ENCODE results near the gene KIF2B. TPM values are rescaled to one million over a fixed set of nuclear protein-coding genes. Genes with fewer than 3 reads are reported as not detected.

Gene KIF2B
- total and polyA plus RNA-seq, 9 of the 15 experiments (the other 6 are each of a cell fraction or from before 2014, with no cell fraction given), result not detected

DNA sequence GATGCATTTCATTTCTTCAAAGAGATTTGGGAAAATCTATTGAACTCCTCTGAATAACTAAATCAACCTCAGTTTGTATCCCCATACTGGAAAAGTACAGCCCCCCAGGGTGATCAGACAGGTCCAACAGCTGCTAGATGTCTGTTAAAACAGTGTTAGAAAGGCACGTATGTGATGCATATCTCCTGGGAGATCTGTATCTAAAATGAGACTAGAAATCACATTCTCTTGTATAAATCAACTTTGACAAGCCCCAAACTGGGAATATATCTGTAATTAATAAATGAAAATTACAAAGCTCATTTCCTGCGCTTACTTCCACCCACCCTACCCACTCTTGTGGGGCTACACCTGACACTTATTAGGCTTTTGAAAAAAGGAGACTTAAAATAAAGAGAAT, 3.8 kb upstream of the KIF2B start:
- CTCF ChIA-PET (ENCODE audit: low intra/inter-chr PET ratio), result no interaction called here
- TF ChIP-seq HDAC3 (IDR thresholded peaks at IDR 0.05; ENCODE audit: borderline replicate concordance, partially characterized antibody) (no peak), NFXL1 (CRISPR knock-in tag; IDR thresholded peaks at IDR 0.05) (no peak), ARNT (IDR thresholded peaks at IDR 0.05) (no peak), SMARCB1 (IDR thresholded peaks at IDR 0.05; ENCODE audit: insufficient read length, low read depth) (no peak)
- TF ChIP-seq, protein P1, sequence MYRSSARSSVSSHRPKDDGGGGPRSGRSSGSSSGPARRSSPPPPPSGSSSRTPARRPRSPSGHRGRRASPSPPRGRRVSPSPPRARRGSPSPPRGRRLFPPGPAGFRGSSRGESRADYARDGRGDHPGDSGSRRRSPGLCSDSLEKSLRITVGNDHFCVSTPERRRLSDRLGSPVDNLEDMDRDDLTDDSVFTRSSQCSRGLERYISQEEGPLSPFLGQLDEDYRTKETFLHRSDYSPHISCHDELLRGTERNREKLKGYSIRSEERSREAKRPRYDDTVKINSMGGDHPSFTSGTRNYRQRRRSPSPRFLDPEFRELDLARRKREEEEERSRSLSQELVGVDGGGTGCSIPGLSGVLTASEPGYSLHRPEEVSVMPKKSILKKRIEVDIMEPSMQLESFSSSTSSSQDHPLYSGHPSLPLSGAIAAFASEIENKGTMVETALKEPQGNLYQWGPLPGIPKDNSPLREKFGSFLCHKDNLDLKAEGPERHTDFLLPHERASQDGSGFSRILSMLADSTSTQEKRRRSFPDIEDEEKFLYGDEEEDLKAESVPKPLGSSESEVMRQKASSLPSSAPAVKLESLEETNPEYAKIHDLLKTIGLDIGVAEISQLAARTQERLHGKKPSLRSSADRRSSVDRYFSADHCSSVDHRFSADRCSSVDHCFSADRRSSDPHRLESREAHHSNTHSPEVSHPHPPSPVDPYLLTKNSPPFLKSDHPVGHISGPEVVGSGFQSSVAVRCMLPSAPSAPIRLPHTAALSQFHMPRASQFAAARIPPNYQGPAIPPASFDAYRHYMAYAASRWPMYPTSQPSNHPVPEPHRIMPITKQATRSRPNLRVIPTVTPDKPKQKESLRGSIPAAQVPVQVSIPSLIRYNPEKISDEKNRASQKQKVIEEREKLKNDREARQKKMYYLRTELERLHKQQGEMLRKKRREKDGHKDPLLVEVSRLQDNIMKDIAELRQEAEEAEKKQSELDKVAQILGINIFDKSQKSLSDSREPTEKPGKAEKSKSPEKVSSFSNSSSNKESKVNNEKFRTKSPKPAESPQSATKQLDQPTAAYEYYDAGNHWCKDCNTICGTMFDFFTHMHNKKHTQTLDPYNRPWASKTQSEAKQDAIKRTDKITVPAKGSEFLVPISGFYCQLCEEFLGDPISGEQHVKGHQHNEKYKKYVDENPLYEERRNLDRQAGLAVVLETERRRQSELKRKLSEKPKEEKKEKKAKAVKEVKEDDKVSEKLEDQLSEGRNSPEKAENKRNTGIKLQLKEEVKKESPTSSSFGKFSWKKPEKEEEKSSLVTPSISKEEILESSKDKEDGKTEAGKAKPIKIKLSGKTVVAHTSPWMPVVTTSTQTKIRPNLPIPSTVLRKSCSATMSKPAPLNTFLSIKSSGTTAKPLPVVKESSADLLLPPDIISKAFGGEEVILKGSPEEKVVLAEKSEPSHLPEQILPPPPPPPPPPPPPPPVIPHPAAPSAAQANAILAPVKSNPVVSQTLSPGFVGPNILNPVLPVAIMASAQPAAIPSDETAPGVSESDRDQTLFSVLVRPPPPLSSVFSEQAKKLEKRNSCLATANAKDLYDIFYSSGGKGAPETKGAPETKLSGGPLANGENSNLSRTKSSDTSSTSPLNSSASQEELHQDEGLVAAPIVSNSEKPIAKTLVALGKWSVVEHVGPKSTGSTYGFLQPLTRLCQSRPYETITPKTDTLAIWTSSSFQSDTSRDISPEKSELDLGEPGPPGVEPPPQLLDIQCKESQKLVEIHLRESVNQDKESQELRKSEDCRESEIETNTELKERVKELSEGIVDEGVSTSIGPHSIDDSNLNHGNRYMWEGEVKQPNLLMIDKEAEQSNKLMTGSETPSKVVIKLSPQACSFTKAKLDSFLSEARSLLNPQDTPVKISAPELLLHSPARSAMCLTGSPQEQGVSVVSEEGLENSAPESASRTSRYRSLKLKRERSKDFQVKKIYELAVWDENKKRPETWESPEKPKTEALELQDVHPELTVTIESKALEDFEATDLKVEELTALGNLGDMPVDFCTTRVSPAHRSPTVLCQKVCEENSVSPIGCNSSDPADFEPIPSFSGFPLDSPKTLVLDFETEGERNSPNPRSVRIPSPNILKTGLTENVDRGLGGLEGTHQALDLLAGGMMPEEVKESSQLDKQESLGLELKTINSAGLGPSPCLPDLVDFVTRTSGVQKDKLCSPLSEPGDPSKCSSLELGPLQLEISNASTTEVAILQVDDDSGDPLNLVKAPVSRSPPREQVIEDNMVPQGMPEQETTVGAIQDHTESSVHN (IDR thresholded peaks at IDR 0.05; ENCODE audit: borderline replicate concordance in 1 of 2, low read depth in 1 of 2), result no peak
- TF ChIP-seq, protein P2, sequence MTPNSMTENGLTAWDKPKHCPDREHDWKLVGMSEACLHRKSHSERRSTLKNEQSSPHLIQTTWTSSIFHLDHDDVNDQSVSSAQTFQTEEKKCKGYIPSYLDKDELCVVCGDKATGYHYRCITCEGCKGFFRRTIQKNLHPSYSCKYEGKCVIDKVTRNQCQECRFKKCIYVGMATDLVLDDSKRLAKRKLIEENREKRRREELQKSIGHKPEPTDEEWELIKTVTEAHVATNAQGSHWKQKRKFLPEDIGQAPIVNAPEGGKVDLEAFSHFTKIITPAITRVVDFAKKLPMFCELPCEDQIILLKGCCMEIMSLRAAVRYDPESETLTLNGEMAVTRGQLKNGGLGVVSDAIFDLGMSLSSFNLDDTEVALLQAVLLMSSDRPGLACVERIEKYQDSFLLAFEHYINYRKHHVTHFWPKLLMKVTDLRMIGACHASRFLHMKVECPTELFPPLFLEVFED (CRISPR knock-in tag; conservative IDR thresholded peaks at IDR 0.05), result no peak
- H3K9me3 ChIP-seq (replicated peaks; ENCODE audit: control insufficient read depth, insufficient read depth, low read depth, low read length), result no peaks in the 10 kb centered on the region; the same call in 1 of the 2 replicates
- no peaks in the 10 kb centered on the region for H3K27me3 ChIP-seq (ENCODE audit: control insufficient read depth in 2 of 2, insufficient read depth in 2 of 2, low read length in 2 of 2)
- BruUV-seq (replicated peaks), result no TSS peak
- no peaks in the 10 kb centered on the region for H3K79me2 ChIP-seq (ENCODE audit: control insufficient read depth, insufficient read depth, low read length)
- POLR2A ChIA-PET, result no interaction called here
- no peaks in the 10 kb centered on the region for H4K20me1 ChIP-seq (replicated peaks; ENCODE audit: control insufficient read depth, insufficient read depth, low read length)
- no peak overlapping the region for H3K4me2 ChIP-seq (ENCODE audit: insufficient read depth, low read length)
- no peak overlapping the region for H3K4me3 ChIP-seq
- DNase-seq (ENCODE audit: extremely low read depth in 1 of 4, low spot score in 3 of 4) (no peak), ATAC-seq (no peak), FAIRE-seq (no peak)
- in situ Hi-C loops (cut with MboI), result no loop called here
- no peaks in the 10 kb centered on the region for H3K4me1 ChIP-seq (replicated peaks in 1 of 2; ENCODE audit: control insufficient read depth in 2 of 2, insufficient read depth in 2 of 2, low read length in 2 of 2)
- H3K27ac ChIP-seq (ENCODE audit: extremely low read depth, low read depth, low read length), result no peak overlapping the region
- H3K9me1 ChIP-seq (ENCODE audit: control insufficient read depth, insufficient read depth, low read length), result no peaks in the 10 kb centered on the region
- intact Hi-C loops (cut with micrococcal nuclease), result no loop called here
- no peak overlapping the region for H3K9ac ChIP-seq (ENCODE audit: insufficient read depth in 1 of 2, low read depth in 2 of 2, low read length in 2 of 2)
- 18% methylated on average over 2 of the region's 2 CpGs for WGBS (ENCODE audit: insufficient coverage, low coverage, missing lambda C conversion rate)
- no peaks in the 10 kb centered on the region for H3K36me3 ChIP-seq (ENCODE audit: control insufficient read depth, insufficient read depth, low read length)
- no peak overlapping the region for H2AFZ ChIP-seq (ENCODE audit: low read depth, low read length)

Data from K562 (cell line).